HTERT RPE-1 (cell line): ENCODE measurements around the gene CCDC106.

Experiments used
- in situ Hi-C: fragments of 300-500 bp; cut with MboI; formaldehyde crosslinking; loops from 4 replicates; pipeline ENCODE4 v1.14.3; 2020; ENCODE audit warnings: low sequenced_read_pairs

Gene CCDC106

GRCh38 chr19:55647732-55648584 is at the start of gene CCDC106:
Gene CCDC106 (plus strand): TSS chr19:55648212. CDS start chr19:55649047, 835 bp downstream.
- in situ Hi-C loops = no loop called here

- in situ Hi-C loops = no loop called here
Measured at GRCh38 chr19:55598719-55599467, 49.1 kb upstream of the CCDC106 start.

- in situ Hi-C loops = no loop called here
Measured at GRCh38 chr19:55599468-55599841, 48.6 kb upstream of the CCDC106 start, which contains the start of gene FIZ1. Gene FIZ1 (minus strand): TSS chr19:55599517. CDS start chr19:55597865, 1,652 bp downstream.

- in situ Hi-C loops = no loop called here
Measured at GRCh38 chr19:55599842-55600661, 48.0 kb upstream of the CCDC106 start, which contains the start of gene ZNF524. Gene ZNF524 (plus strand): TSS chr19:55600288. CDS start chr19:55602113, 1,825 bp downstream.

GRCh38 chr19:55600662-55601028 is 47.4 kb upstream of the CCDC106 start:
- in situ Hi-C loops = no loop called here

- in situ Hi-C loops = no loop called here
Measured at GRCh38 chr19:55601084-55601483, 46.9 kb upstream of the CCDC106 start.

- in situ Hi-C loops = no loop called here
Measured at GRCh38 chr19:55602104-55603001, 45.7 kb upstream of the CCDC106 start.

GRCh38 chr19:55603115-55603514 is 44.9 kb upstream of the CCDC106 start:
- in situ Hi-C loops = no loop called here

GRCh38 chr19:55603581-55604292 is 44.3 kb upstream of the CCDC106 start:
- in situ Hi-C loops = no loop called here

- in situ Hi-C loops = no loop called here
Measured at GRCh38 chr19:55605207-55605636, 42.8 kb upstream of the CCDC106 start.

- in situ Hi-C loops = no loop called here
Measured at GRCh38 chr19:55605637-55606470, 42.2 kb upstream of the CCDC106 start, which contains the start of gene ZNF865. Gene ZNF865 (plus strand): TSS chr19:55605647. CDS start chr19:55613619, 7,972 bp downstream.

- in situ Hi-C loops = no loop called here
Measured at GRCh38 chr19:55606471-55606787, 41.6 kb upstream of the CCDC106 start.

GRCh38 chr19:55606817-55607216 is 41.2 kb upstream of the CCDC106 start:
- in situ Hi-C loops = no loop called here

- in situ Hi-C loops = no loop called here
Measured at GRCh38 chr19:55609326-55609725, 38.7 kb upstream of the CCDC106 start.

GRCh38 chr19:55611300-55611982 is 36.6 kb upstream of the CCDC106 start:
- in situ Hi-C loops = no loop called here

GRCh38 chr19:55611983-55612645 is 35.9 kb upstream of the CCDC106 start:
- in situ Hi-C loops = no loop called here

GRCh38 chr19:55613396-55613795 is 34.6 kb upstream of the CCDC106 start:
- in situ Hi-C loops = no loop called here
